ENCODE measurements around the gene ADK. TPM values are rescaled to one million over a fixed set of nuclear protein-coding genes. Genes with fewer than 3 reads are reported as not detected.

Gene ADK
- total RNA-seq, 1 donor from 2014 or later = 28.5 TPM

DNA sequence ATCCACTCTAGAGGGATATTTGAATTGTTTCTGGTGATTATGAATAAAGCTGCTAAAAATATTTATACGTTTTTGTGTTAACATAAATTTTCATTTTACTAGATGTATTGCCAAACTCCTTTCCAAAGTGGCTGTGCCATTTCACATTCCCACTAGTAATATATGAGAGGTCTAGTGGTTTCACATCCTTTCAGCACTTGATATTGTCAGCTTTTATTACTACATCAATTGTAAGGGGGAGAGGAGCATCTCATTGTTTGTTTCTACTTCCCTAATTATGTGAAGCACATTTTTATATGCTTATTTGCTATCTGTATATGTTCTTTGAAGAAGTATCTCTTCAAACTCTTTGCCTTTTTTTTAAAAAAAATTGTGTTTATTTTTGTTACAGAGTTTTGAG, 184.5 kb downstream of the ADK start:
- Mint-ChIP-seq H3K9me3 (peaks cover 7% of the 10 kb centered on the region), H3K4me1 (ENCODE audit: unreplicated experiment) (no peaks in the 10 kb centered on the region), H3K4me3 (no peak overlapping the region), H3K27ac (no peak overlapping the region), H3K36me3 (peaks cover 3% of the 10 kb centered on the region), H3K27me3 (no peaks in the 10 kb centered on the region)
- no peak for DNase-seq (ENCODE audit: extremely low spot score, unreplicated experiment)
- TF ChIP-seq CTCF (conservative IDR thresholded peaks at IDR 0.05) = no peak

- Mint-ChIP-seq H3K4me1 (ENCODE audit: unreplicated experiment) (no peaks in the 10 kb centered on the region), H3K27ac (no peak overlapping the region), H3K27me3 (no peaks in the 10 kb centered on the region), H3K9me3 (peaks cover 7% of the 10 kb centered on the region), H3K4me3 (no peak overlapping the region), H3K36me3 (peaks cover under 1% of the 10 kb centered on the region)
- no peak for TF ChIP-seq CTCF (conservative IDR thresholded peaks at IDR 0.05)
- DNase-seq (ENCODE audit: extremely low spot score, unreplicated experiment) = no peak
Observed at GRCh38 chr10:74337330-74338016, 186.5 kb downstream of the ADK start.

DNA sequence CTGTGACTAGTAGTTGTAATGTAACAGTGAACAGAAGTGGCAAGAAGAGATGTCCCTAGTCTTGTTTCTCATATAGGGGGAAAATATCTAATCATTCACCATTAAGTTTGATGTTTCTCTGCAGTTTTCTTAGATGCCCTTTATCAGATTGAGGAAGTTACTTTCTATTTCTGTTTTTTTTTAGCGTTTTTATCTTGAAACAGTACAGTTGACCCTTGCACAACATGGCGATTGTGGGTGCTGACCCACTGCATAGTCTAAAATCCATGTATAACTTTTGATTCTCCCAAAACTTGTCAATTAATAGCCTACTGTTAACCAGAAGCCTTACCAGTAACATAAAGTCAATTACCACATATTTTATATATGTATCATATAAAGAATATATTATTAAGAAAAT, 192.0 kb downstream of the ADK start:
- no peak for TF ChIP-seq CTCF (conservative IDR thresholded peaks at IDR 0.05)

GRCh38 chr10:74343804-74344203, 192.8 kb downstream of the ADK start:
- H3K4me3 Mint-ChIP-seq = no peak overlapping the region
- no peak for TF ChIP-seq CTCF (conservative IDR thresholded peaks at IDR 0.05)
- H3K36me3 Mint-ChIP-seq = peaks cover 17% of the 10 kb centered on the region
- H3K4me1 Mint-ChIP-seq (ENCODE audit: unreplicated experiment) = no peaks in the 10 kb centered on the region
- no peak for DNase-seq (ENCODE audit: extremely low spot score, unreplicated experiment)
- no peak overlapping the region for H3K27ac Mint-ChIP-seq
- peaks cover 9% of the 10 kb centered on the region for H3K9me3 Mint-ChIP-seq
- no peaks in the 10 kb centered on the region for H3K27me3 Mint-ChIP-seq

More for the DNA sequence above, 192.0 kb downstream of the ADK start:
- H3K27ac Mint-ChIP-seq = no peak overlapping the region
- H3K27me3 Mint-ChIP-seq = no peaks in the 10 kb centered on the region
- H3K9me3 Mint-ChIP-seq = peaks cover 5% of the 10 kb centered on the region
- H3K36me3 Mint-ChIP-seq = peaks cover 13% of the 10 kb centered on the region
- H3K4me1 Mint-ChIP-seq (ENCODE audit: unreplicated experiment) = no peaks in the 10 kb centered on the region
- H3K4me3 Mint-ChIP-seq = no peak overlapping the region
- no peak for DNase-seq (ENCODE audit: extremely low spot score, unreplicated experiment)

- H3K4me3 Mint-ChIP-seq = no peak overlapping the region
- H3K4me1 Mint-ChIP-seq (ENCODE audit: unreplicated experiment) = no peaks in the 10 kb centered on the region
- no peak overlapping the region for H3K27ac Mint-ChIP-seq
- TF ChIP-seq CTCF (conservative IDR thresholded peaks at IDR 0.05) = no peak
- DNase-seq (ENCODE audit: extremely low spot score, unreplicated experiment) = no peak
- no peaks in the 10 kb centered on the region for H3K27me3 Mint-ChIP-seq
- H3K36me3 Mint-ChIP-seq = peaks cover 18% of the 10 kb centered on the region
- peaks cover 10% of the 10 kb centered on the region for H3K9me3 Mint-ChIP-seq
Observed at GRCh38 chr10:74344306-74344705, 193.3 kb downstream of the ADK start.
